ENCODE results near the gene SCYGR5.
"Not testable (repeated sequence)": the region's sequence is repeated elsewhere in the genome, so short reads cannot be mapped to it uniquely, and the experiment has no call there.

Gene SCYGR5, protein sequence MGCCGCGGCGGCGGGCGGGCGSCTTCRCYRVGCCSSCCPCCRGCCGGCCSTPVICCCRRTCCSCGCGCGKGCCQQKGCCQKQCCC

GRCh38 chr2:227666631-227667170, at the start of gene SCYGR5:
SCYGR5 (plus strand) TSS chr2:227666804; CDS start chr2:227666804, 0 bp downstream.
- not testable (repeated sequence) for DNase-seq (ENCODE audit: low read depth)

- DNase-seq (ENCODE audit: low read depth), result peak; percentile 8
Observed at GRCh38 chr2:227617316-227618230, 49.0 kb upstream of the SCYGR5 start, which contains the start of gene SCYGR4. SCYGR4 (plus strand) TSS chr2:227617498; CDS start chr2:227617498, 0 bp downstream.

DNA sequence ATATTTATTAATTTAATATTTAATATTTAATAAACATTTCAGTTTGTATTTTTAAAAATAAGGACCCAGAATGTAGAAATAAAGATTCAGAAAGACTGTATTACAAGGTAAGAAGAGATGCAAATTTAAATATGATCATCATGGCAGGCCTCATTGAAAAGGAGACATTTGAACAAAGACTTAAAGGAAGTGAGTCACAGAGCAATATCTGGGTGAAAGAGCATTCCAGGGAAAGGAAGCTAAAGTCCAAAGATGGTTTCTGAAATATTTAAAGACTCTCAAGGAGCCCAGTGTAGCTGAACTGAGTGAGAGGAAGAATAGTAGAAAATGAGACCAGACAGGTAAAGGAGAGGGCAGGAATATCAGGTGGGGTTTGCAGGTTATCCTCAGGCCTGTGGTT, 43.4 kb upstream of the SCYGR5 start:
- peak; percentile 16 for DNase-seq (ENCODE audit: low read depth)

GRCh38 chr2:227625420-227625819, 41.2 kb upstream of the SCYGR5 start:
- DNase-seq (ENCODE audit: low read depth), result no peak

DNA sequence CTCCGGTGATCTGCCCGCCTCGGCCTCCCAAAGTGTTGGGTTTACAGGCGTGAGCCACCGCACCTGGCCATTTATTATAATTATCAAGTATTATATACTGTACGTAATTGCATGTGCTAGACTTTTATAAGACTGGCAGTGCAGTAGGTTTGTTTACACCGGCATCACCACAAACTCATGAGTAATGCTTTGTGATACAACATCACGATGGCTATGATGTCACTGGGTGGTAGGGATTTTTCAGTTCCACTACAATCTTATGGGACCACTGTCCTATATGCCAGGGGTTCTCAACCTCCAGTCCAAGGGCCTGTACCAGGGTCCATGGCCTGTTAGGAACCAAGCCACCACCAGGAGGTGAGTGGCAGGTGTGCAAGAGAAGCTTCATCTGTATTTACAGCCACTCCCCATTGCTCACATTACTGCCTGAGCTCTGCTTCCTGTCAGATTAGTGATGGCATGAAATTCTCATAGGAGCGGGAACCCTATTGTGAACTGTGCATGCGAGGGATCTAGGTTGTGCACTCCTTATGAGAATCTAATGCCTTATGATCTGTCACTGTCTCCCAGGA, 39.9 kb upstream of the SCYGR5 start:
- no peak for DNase-seq (ENCODE audit: low read depth)

DNA sequence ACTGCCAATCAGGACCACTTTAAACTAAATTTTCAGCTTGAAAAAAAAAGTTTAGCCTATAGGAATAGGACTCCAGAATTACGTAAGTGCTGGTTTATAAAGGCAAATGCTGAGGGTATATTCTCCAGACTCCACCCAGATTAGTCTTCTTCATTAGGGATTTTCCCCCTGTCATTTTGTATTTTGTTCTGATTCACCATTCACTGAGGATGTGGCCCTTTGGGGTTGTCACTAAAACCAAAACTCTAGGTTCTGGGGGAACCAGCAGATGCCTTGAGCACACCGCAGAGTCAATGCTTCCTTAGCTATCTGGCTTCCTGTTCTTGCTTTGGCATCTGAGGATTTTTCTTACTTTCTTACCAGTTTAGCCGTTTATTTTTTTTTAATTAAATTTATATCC, 38.8 kb upstream of the SCYGR5 start:
- no peak for DNase-seq (ENCODE audit: low read depth)

DNA sequence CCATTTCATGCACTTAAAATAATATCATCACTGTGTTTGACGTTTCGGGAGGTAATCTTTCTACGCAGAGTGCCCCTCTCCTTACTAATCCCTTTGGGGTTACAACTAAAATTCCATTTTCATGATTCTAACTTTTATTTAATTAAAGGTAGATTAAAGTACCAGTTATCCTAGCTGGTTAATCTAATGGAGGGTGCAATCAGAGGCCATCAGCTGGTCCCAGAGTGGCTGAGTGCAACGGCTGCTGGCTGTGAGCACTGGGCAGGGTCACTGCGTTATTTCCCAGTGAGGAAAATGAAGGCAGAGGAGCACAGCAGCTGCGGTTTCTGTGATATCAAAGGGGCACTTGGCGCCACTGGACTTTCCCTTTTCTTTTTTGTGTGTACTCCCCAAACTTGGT, 37.2 kb upstream of the SCYGR5 start:
- no peak for DNase-seq (ENCODE audit: low read depth)

GRCh38 chr2:227630322-227630721, 36.3 kb upstream of the SCYGR5 start:
- DNase-seq (ENCODE audit: low read depth), result no peak

DNA sequence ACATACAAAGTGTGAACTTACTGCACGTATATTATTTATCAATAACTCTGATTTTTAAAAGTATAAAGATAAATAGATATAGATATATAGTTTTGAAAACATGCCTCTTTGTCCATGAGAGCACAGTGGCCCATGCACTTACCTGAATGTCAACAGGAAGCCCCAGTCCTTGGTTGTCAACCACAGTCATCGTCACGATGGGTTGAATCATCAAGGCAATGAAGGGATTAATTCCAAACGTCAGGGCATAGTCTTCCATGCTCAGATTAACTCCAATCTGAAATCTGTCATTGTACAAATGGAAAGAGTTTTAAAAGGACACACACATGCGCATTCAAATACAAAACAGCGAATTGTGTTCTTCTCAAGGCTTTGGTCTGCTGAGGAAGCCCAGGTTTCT, 33.8 kb upstream of the SCYGR5 start:
- DNase-seq (ENCODE audit: low read depth), result no peak

- DNase-seq (ENCODE audit: low read depth), result no peak
Observed at GRCh38 chr2:227634201-227634600, 32.4 kb upstream of the SCYGR5 start.

- DNase-seq (ENCODE audit: low read depth), result no peak
Observed at GRCh38 chr2:227642656-227643055, 23.9 kb upstream of the SCYGR5 start.

GRCh38 chr2:227643990-227644551, 22.5 kb upstream of the SCYGR5 start:
- no peak for DNase-seq (ENCODE audit: low read depth)

GRCh38 chr2:227653419-227653818, 13.2 kb upstream of the SCYGR5 start:
- peak; percentile 76 for DNase-seq (ENCODE audit: low read depth)

DNA sequence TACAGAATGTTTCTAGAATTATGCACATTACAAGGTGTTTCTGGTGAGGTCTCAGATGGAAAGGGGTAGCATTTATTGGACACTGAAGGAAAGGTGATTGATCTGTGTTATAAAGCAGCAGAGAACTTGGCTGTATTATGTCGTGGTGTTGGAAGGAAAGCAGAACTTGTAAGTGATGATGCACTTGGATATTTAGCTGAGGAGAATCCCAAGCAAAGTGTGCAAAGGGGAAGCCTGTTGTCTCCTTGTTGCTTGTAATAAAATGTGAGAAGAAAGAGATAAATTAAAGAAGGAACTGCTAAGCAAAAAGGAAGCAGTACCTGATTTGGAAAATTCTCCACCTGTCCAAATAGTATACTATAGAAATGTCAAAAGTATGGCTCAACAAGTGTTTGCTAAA, 12.2 kb upstream of the SCYGR5 start:
- no peak for DNase-seq (ENCODE audit: low read depth)

DNA sequence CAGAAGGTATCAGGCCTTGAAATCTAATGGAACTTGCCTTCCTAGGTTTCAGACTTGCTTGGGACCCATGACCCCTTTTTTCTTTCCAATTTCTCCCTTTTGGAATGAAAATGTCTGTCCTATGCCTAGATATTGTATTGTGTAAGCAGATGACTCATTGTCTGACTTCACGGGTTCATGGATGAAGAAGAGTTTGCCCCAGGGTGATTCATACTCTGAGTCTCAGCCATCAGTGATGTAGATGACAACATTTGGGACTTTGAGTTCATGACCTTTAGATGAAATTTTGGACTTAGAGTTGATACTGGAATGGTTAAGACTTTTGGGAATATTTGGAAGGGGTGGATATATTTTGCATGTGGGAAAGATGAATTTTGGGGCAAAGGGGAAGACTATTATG, 11.2 kb upstream of the SCYGR5 start:
- DNase-seq (ENCODE audit: low read depth), result peak; percentile 88

DNA sequence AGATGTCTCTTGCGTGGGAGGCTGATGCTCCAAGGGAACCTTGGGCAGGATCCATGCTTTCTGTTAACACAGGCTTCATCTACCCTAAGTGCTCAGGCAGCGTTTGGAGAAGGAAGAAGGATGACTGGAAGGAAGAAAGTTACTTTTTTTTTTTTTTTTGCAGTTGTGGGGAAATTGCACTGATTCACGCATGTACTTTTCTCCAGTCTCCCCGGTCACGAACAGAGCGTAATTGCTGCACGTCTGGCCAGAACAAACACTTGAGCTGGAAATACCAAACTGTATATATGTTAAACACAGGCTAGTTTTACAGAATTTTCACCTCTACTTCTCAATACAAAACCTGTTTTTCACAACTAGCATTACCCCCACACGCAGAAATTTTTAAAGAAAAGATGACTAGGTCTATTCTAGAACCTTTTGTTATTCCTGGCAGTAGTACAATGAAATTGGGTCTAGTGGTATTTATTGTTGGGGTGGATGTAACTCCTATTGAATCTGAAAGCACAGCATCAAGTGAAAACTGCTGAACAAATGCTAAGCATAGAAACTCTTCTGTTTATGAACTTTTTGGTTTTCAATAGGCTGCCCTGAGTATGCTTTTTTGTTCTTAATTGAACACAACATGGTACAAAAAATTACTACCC, 9.3 kb upstream of the SCYGR5 start:
- peak; percentile 46 for DNase-seq (ENCODE audit: low read depth)

DNA sequence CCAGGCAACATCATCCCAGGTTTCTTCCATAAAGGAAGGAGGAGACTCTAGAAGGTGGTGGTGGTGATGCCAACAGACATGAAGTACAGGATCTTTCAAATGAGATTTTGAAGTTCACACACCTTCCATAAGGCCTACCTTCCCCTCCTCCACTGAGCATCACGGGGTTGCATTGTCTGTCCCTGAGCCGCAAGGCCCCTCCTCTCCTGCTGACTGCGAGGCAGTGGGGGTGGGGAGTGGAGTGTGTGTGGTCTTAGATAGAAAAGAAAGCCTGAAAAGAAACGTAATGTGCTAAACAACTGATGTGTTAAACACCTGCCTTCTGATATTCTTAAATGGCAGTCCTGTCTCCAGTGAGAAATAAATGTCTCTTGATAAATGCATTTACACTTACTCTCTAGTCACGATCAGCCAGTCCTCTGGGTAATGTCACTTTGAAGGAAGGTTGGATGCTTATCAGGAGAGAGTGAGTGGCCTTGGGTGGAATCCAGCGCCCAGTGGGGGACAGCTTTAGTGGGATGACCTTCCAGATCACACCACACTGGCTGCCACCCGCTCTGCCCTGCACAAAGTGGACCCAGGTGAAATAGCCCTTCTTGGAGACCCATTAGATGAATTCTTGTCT, 5.5 kb upstream of the SCYGR5 start:
- no peak for DNase-seq (ENCODE audit: low read depth)

DNA sequence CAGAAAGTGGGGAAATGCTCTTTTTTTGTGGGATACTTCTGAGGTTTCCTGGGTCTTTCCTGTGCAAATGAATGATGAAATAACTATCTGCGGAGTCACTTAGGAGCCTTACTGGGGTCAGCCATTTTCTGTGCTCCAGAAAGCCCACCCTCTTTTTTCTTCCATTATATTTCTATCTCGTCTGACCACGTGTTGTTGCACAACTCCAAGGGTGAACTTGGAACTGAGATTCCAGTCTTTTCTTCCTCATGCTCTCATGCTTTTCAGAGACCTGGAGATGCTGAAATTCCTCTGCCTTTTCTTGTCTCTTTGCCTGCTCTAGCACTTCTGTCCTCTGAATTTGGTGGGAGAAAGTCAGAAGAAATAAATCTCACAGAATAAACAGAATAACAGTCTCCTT, 4.8 kb upstream of the SCYGR5 start:
- DNase-seq (ENCODE audit: low read depth), result no peak

DNA sequence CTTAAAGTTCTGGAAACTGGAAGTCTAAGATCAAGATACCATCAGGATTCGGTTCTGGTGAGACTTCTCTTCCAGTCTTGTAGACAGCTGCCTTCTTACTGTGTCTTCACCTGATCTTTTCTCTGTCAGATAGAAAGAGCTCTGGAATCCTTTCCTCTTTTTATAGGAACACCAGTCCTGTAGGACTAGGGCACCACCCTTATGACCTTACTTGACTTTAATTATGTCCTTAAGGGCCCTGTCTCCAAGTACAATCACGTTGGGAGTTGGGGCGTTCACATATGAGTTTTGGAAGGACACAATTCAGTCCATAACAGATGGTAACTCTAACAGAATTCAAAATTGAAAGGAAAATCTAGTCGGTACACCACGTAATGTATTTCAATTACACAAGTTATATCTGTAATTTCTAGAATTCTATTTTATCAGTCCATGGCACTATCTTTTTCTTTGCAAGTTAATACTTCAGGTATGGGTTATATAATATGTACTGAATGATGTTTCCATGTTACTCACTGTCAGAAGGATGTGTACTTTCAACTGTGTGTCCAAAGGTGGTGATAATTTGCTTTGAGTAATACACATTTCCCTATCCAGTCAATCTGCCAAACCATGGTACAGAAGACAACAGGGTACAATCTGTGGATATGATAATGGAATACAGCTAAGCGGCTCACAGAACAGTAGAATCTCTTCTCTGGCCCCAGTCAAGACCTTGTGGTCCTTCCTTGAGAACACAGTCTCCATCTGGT, 1.2 kb upstream of the SCYGR5 start:
- no peak for DNase-seq (ENCODE audit: low read depth)

DNA sequence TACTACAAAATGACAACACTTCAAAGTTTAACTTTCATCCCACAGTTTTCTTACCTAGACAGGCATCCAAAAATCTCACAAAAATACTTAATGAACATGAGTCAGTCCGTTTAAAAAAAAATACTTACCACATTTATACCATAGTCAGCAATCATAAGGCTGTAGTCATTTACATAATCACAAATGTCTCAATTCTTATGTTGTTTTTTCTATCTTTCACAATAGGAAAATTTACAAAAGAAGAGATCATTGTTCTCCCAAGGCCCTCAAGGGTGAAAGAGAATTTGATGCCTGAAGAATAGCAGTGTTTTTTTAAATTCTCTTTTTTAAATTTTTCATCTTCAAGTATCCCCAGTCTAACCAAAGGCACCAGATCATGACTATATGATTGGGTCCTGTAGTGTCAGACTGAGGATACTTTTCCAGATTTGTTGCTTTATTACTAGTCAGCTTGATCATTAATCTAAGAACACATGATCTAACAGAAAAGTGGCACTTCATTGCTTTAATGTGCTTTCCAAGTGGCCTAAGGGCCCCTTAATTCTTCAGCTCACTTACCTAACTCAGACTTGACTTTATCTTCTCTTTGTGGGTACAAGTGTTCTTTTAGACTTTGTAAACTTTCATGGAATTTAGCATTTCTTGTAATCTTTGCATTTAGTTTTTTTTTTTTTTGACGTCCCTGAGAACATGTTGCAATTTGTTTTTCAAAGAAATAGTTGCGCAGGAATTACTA, 4.7 kb downstream of the SCYGR5 start:
- peak; percentile 54 for DNase-seq (ENCODE audit: low read depth)
